ENCODE measurements around the gene PTPRZ1. TPM values are rescaled to one million over a fixed set of nuclear protein-coding genes. Genes with fewer than 3 reads are reported as not detected.

The PTPRZ1 gene
- total and polyA plus RNA-seq, 2 of the 8 experiments (the other 6 are each of a cell fraction or from before 2014, with no cell fraction given): 112 to 135 TPM

DNA sequence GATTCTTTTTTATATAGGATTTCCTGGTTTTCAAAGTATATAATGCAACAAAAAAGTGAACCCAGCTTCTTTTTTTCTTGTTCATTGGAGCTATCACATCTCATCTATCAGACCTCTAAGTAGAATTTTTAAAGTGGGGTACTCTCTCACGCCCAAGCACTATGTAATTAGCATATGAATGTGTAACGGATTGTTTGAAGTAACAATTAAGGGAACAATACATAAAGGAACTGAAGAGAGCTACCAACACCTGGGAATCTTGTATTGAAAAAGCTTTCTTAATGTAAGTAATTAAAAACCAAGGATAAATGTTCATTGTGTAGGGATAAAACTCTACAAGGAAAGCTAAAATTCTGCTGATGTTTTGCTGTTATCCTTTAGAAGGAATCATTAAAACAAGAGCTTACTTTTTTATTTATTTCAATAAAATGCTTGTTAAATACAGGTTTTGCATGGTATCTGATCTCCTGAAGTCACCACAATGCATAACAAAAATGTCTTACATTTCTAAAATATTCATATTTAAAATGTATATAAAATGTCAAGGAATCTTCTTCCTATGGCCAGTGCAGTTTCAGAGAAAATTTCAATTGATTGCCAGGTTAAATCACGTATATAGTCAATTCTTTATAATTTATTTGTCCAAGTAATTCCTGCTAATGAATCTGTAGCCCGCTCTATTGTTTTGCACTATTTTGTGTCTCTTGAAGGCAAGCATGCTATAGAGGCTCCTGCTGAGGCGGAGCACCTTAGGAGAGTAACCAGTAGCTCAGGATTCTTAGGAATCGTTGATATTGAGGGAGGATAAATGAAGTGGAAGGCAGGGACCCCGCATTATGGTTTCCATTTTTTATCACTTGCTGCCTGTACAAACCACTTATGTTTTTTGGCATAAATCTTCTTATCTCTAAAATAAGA is 51.6 kb downstream of the PTPRZ1 start (continued):
- TF ChIP-seq CEBPB (IDR thresholded peaks at IDR 0.05; ENCODE audit: low read depth, low read length): no peak
- no peak for TF ChIP-seq SP4 (IDR thresholded peaks at IDR 0.05; ENCODE audit: low read length)
- TF ChIP-seq RAD21 (IDR thresholded peaks at IDR 0.05 in 1 of 2, conservative IDR thresholded peaks at IDR 0.05 in 1 of 2; ENCODE audit: low read depth in 2 of 2, low read length in 2 of 2): no peak

Data from H1 (cell line).